WTC11 (cell line): Measurements from ENCODE around the gene CNOT8. TPM values are rescaled to one million over a fixed set of nuclear protein-coding genes. Genes with fewer than 3 reads are reported as not detected.

Source experiments
- ATAC-seq: fragments of 200-7000 bp; cut with Tn5 transposase; 2 replicates; pipeline ENCODE4 v1.10.0; 2021; ENCODE audit warnings: mild to moderate bottlenecking, moderate library complexity
- CTCF ChIA-PET: fragments of 300-600 bp; sonication (Branson Sonifier 250); formaldehyde crosslinking; loops from one replicate; lab custom pipeline; 2021; ENCODE audit warnings: antibody characterized with exemption; lab: Charles Lee
- POLR2A ChIA-PET: fragments of 350-600 bp; sonication (Branson Sonifier 250); formaldehyde crosslinking; loops from one replicate; lab custom pipeline; 2021; ENCODE audit warnings: antibody characterized with exemption; lab: Charles Lee
- DNase-seq: peaks from one replicate; pipeline ENCODE4 v3.0.0; 2021; ENCODE audit warnings: low spot score
- H3K27ac Mint-ChIP-seq: 2 replicates; pipeline ENCODE4 v1.8.0; 2021; ENCODE audit warnings: mixed read lengths
- H3K27me3 Mint-ChIP-seq: 2 replicates; pipeline ENCODE4 v1.8.0; 2021; ENCODE audit warnings: low read depth, mild to moderate bottlenecking, moderate library complexity, mixed read lengths
- H3K36me3 Mint-ChIP-seq: 2 replicates; pipeline ENCODE4 v1.8.0; 2021; ENCODE audit warnings: mixed read lengths
- H3K4me1 Mint-ChIP-seq: 2 replicates; pipeline ENCODE4 v1.8.0; 2022; ENCODE audit warnings: mixed read lengths
- H3K4me3 Mint-ChIP-seq: 2 replicates; pipeline ENCODE4 v1.8.0; 2021; ENCODE audit warnings: mild to moderate bottlenecking, moderate library complexity, mixed read lengths
- H3K9me3 Mint-ChIP-seq: 2 replicates; pipeline ENCODE4 v1.8.0; 2021; ENCODE audit warnings: mixed read lengths
- CBFB ChIP-seq: sonication (generic); formaldehyde crosslinking; IDR thresholded peaks from 2 replicates; pipeline ENCODE4 v1.8.1; 2022; ENCODE audit warnings: mild to moderate bottlenecking, low read depth, missing genetic modification reagents
- CREM ChIP-seq: sonication (generic); formaldehyde crosslinking; IDR thresholded peaks from 2 replicates; pipeline ENCODE4 v1.8.1; 2022; ENCODE audit warnings: mild to moderate bottlenecking, missing genetic modification reagents, moderate library complexity
- FOXJ3 ChIP-seq: sonication (generic); formaldehyde crosslinking; IDR thresholded peaks from 2 replicates; pipeline ENCODE4 v1.9.0; 2021; ENCODE audit warnings: missing genetic modification reagents, mild to moderate bottlenecking, borderline replicate concordance
- FOXP1 ChIP-seq: sonication (generic); formaldehyde crosslinking; IDR thresholded peaks from 2 replicates; pipeline ENCODE4 v1.8.0; 2022; ENCODE audit warnings: missing genetic modification reagents, mild to moderate bottlenecking, moderate library complexity, borderline replicate concordance
- NFATC4 ChIP-seq: fragments of 250-450 bp; sonication (Bioruptor Pico); IDR thresholded peaks from 2 replicates; pipeline ENCODE4 v1.9.0; 2021; ENCODE audit warnings: mild to moderate bottlenecking
- RELA ChIP-seq: sonication (generic); formaldehyde crosslinking; IDR thresholded peaks from 2 replicates; pipeline ENCODE4 v1.8.1; 2022; ENCODE audit warnings: missing genetic modification reagents, mild to moderate bottlenecking, borderline replicate concordance
- SP1 ChIP-seq: sonication (generic); formaldehyde crosslinking; conservative IDR thresholded peaks from 2 replicates; pipeline ENCODE4 v1.8.1; 2022; ENCODE audit warnings: missing genetic modification reagents
- TCF7 ChIP-seq: sonication (generic); formaldehyde crosslinking; IDR thresholded peaks from 2 replicates; pipeline ENCODE4 v1.8.0; 2022; ENCODE audit warnings: mild to moderate bottlenecking, low read depth, missing genetic modification reagents, moderate library complexity
- ZNF121 ChIP-seq: sonication (generic); formaldehyde crosslinking; IDR thresholded peaks from 2 replicates; pipeline ENCODE4 v1.8.0; 2023; ENCODE audit warnings: missing genetic modification reagents
- total RNA-seq: library from RNA; stranded (reverse); gene quantifications from 3 replicates; pipeline ENCODE4 v1.2.3, GENCODE V29; 2021
- TF ChIP-seq, protein P1 (sequence below): fragments of 250-450 bp; sonication (Bioruptor Pico); IDR thresholded peaks from 2 replicates; pipeline ENCODE4 v1.9.0; 2021; ENCODE audit warnings: mild to moderate bottlenecking
- TF ChIP-seq, protein P2 (sequence below): sonication (generic); formaldehyde crosslinking; IDR thresholded peaks from 2 replicates; pipeline ENCODE4 v1.8.1; 2022; ENCODE audit warnings: mild to moderate bottlenecking, missing genetic modification reagents, moderate library complexity, borderline replicate concordance
- TF ChIP-seq, protein P3 (sequence below): sonication (generic); formaldehyde crosslinking; IDR thresholded peaks from 2 replicates; pipeline ENCODE4 v1.8.1; 2023; ENCODE audit warnings: mild to moderate bottlenecking, missing genetic modification reagents, moderate library complexity
- TF ChIP-seq, protein P4 (sequence below): sonication (generic); formaldehyde crosslinking; IDR thresholded peaks from 2 replicates; pipeline ENCODE4 v1.8.0; 2023; ENCODE audit warnings: missing genetic modification reagents
- TF ChIP-seq, protein P5 (sequence below): fragments of 250-450 bp; sonication (Bioruptor Pico); IDR thresholded peaks from 2 replicates; pipeline ENCODE4 v1.9.0; 2021; ENCODE audit warnings: moderate library complexity, mild to moderate bottlenecking, inconsistent platforms, borderline replicate concordance
- TF ChIP-seq, protein P6 (sequence below): fragments of 250-450 bp; sonication (Bioruptor Pico); IDR thresholded peaks from 2 replicates; pipeline ENCODE4 v1.9.0; 2021; ENCODE audit warnings: mild to moderate bottlenecking, borderline replicate concordance
- TF ChIP-seq, protein P7 (sequence below): sonication (generic); formaldehyde crosslinking; IDR thresholded peaks from 2 replicates; pipeline ENCODE4 v1.8.0; 2022; ENCODE audit warnings: mild to moderate bottlenecking, missing genetic modification reagents

CNOT8 gene
- total RNA-seq, 1 experiment from 2014 or later = 58.6 TPM

DNA sequence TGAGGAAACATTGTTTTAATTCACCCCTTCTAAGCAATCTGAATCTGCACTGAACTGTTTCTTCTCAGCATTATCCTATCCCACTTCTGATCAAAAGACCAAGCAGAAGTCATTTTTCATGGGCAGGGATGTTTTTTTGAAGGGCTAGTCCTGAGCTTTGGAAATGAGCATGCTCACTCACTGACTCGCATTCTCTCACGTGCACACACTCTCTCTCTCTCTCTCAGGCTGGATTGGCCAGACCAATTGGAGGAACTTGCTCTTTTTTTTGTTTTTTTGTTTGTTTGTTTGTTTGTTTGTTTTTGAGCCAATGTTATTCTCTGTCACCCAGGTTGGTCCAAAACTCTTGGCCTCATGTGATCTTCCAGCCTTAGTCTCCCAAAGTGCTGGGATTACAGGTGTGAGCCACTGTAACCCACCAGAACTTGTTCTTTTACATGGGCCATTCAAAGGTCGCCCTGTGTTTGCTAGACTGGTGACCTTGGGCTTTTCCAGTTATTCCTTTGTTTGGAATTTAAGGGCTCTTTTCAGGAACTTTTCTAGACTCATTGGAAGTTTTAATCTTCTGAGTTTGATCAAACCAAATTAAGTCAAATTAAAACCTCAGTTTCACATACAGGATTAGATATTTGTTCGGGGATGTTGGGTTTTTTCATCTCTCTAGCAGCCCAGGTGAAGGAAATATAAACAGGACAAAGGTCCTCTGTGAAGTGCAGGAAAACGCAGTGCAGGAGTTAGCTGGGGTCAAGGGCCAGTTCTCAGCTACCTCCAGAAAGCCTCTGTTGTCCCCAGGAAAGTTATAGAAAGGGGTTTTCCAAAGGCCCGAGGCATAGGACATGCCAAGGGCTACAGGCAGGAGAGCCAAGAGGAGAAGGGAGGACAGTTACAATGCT lies 21.2 kb upstream of the CNOT8 start:
- TF ChIP-seq FOXJ3 (CRISPR knock-in tag) (no peak), CREM (no peak), TCF7 (CRISPR knock-in tag) (no peak)
- TF ChIP-seq, protein P1, sequence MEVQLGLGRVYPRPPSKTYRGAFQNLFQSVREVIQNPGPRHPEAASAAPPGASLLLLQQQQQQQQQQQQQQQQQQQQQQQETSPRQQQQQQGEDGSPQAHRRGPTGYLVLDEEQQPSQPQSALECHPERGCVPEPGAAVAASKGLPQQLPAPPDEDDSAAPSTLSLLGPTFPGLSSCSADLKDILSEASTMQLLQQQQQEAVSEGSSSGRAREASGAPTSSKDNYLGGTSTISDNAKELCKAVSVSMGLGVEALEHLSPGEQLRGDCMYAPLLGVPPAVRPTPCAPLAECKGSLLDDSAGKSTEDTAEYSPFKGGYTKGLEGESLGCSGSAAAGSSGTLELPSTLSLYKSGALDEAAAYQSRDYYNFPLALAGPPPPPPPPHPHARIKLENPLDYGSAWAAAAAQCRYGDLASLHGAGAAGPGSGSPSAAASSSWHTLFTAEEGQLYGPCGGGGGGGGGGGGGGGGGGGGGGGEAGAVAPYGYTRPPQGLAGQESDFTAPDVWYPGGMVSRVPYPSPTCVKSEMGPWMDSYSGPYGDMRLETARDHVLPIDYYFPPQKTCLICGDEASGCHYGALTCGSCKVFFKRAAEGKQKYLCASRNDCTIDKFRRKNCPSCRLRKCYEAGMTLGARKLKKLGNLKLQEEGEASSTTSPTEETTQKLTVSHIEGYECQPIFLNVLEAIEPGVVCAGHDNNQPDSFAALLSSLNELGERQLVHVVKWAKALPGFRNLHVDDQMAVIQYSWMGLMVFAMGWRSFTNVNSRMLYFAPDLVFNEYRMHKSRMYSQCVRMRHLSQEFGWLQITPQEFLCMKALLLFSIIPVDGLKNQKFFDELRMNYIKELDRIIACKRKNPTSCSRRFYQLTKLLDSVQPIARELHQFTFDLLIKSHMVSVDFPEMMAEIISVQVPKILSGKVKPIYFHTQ (CRISPR knock-in tag) = no peak
- TF ChIP-seq, protein P2, sequence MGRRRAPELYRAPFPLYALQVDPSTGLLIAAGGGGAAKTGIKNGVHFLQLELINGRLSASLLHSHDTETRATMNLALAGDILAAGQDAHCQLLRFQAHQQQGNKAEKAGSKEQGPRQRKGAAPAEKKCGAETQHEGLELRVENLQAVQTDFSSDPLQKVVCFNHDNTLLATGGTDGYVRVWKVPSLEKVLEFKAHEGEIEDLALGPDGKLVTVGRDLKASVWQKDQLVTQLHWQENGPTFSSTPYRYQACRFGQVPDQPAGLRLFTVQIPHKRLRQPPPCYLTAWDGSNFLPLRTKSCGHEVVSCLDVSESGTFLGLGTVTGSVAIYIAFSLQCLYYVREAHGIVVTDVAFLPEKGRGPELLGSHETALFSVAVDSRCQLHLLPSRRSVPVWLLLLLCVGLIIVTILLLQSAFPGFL (CRISPR knock-in tag) = no peak
- H3K27ac Mint-ChIP-seq = peak overlapping the region; percentile 52; the same call in 1 of the 2 replicates
- H3K27me3 Mint-ChIP-seq = no peaks in the 10 kb centered on the region
- ChIA-PET POLR2A (no interaction called here), CTCF (interaction anchor here (0.6 kb wide), 1 partner anchor 65 kb away, joined by 5 read pairs; no protein-coding TSS in a partner anchor)
- peaks cover 4% of the 10 kb centered on the region; the same call in 1 of the 2 replicates for H3K36me3 Mint-ChIP-seq
- DNase-seq (no peak), ATAC-seq (no peak)
- H3K4me3 Mint-ChIP-seq = no peak overlapping the region
- no peaks in the 10 kb centered on the region for H3K9me3 Mint-ChIP-seq
- no peaks in the 10 kb centered on the region for H3K4me1 Mint-ChIP-seq

DNA sequence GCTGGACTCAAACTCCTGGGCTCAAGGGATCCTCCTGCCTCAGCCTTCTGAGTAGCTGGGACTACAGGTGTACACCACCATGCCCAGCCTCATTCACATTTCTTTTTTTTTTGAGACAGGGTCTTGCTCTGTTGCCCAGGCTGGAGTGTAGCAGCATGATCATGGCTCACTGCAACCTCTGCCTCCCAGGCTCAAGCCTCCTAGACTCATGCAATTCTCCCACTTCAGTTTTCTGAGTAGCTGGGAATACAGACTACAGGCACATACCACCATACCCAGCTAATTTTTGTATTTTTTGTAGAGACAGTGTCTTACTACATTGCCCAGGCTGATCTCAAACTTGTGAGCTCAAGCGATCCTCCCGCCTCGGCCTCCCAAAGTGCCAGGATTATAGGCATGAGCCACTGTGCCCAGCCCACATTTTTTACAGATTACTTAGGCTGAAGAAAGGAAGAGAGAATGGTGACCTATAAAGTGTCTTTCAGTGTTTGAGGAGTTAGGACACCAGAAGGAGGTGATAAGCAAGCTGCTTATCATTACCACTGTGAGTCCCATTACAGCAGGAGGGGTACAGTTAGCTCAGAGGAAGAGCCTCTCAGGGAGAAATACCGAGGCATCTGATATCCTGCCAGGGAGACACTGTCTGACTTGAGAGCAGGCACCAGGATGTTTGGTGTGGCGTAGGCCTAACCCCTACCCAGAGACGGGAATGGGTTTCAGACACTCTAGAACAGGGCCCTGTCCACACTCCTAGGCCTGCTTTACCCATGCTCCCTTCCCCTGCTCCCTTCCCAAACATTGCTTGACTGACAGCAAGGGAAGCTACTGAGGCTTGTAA lies 17.8 kb upstream of the CNOT8 start:
- H3K4me1 Mint-ChIP-seq = no peaks in the 10 kb centered on the region
- TF ChIP-seq, protein P3, sequence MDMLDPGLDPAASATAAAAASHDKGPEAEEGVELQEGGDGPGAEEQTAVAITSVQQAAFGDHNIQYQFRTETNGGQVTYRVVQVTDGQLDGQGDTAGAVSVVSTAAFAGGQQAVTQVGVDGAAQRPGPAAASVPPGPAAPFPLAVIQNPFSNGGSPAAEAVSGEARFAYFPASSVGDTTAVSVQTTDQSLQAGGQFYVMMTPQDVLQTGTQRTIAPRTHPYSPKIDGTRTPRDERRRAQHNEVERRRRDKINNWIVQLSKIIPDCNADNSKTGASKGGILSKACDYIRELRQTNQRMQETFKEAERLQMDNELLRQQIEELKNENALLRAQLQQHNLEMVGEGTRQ (CRISPR knock-in tag) = no peak
- TF ChIP-seq, protein P4, sequence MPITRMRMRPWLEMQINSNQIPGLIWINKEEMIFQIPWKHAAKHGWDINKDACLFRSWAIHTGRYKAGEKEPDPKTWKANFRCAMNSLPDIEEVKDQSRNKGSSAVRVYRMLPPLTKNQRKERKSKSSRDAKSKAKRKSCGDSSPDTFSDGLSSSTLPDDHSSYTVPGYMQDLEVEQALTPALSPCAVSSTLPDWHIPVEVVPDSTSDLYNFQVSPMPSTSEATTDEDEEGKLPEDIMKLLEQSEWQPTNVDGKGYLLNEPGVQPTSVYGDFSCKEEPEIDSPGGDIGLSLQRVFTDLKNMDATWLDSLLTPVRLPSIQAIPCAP (CRISPR knock-in tag) = no peak
- no peak for TF ChIP-seq NFATC4
- TF ChIP-seq, protein P5, sequence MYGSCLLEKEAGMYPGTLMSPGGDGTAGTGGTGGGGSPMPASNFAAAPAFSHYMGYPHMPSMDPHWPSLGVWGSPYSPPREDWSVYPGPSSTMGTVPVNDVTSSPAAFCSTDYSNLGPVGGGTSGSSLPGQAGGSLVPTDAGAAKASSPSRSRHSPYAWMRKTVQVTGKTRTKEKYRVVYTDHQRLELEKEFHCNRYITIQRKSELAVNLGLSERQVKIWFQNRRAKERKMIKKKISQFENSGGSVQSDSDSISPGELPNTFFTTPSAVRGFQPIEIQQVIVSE (CRISPR knock-in tag) = no peak
- TF ChIP-seq ZNF121 (CRISPR knock-in tag) = 0 out of 2 replicates have a peak, but pooled peaks have one; percentile 2
- TF ChIP-seq SP1 (CRISPR knock-in tag) = no peak
- ATAC-seq (peak; percentile 42), DNase-seq (no peak)
- ChIA-PET CTCF (no interaction called here), POLR2A (interaction anchor here (1.0 kb wide), 1 partner anchor 10 kb away, joined by 4 read pairs; the partner anchor contains the start of gene FAXDC2)
- no peak overlapping the region for H3K4me3 Mint-ChIP-seq
- no peaks in the 10 kb centered on the region for H3K9me3 Mint-ChIP-seq
- no peaks in the 10 kb centered on the region; the same call in 1 of the 2 replicates for H3K36me3 Mint-ChIP-seq
- H3K27me3 Mint-ChIP-seq = no peaks in the 10 kb centered on the region
- H3K27ac Mint-ChIP-seq = no peak overlapping the region

DNA sequence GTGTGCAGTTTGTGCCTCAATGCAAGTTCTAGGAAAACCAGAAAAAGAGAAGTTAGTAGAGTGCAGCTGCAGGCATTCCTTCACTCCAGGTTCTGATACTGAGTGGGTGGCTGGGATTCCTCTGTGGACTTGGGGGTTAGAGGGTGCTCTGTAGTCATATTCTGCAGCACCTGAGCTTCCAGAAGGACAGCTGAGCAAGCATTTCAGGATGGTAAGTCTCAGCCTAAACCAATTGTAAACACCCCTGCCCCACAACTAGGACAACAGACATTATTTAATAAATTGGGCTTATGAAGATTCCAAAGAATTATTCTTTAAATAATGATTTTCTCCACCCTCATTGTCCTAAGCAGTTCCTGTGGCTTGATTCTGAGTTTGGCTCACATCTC lies 17.2 kb upstream of the CNOT8 start:
- H3K36me3 Mint-ChIP-seq = no peaks in the 10 kb centered on the region; the same call in 1 of the 2 replicates
- no peaks in the 10 kb centered on the region for H3K27me3 Mint-ChIP-seq
- no peak overlapping the region for H3K4me3 Mint-ChIP-seq
- ChIA-PET CTCF (no interaction called here), POLR2A (interaction anchor here (1.0 kb wide), 1 partner anchor 10 kb away, joined by 4 read pairs; the partner anchor contains the start of gene FAXDC2)
- ATAC-seq (no peak), DNase-seq (no peak)
- no peak overlapping the region for H3K27ac Mint-ChIP-seq
- H3K9me3 Mint-ChIP-seq = no peaks in the 10 kb centered on the region
- H3K4me1 Mint-ChIP-seq = no peaks in the 10 kb centered on the region
- TF ChIP-seq CBFB (no peak), RELA (CRISPR knock-in tag) (no peak), FOXP1 (CRISPR knock-in tag) (no peak)
- TF ChIP-seq, protein P6, sequence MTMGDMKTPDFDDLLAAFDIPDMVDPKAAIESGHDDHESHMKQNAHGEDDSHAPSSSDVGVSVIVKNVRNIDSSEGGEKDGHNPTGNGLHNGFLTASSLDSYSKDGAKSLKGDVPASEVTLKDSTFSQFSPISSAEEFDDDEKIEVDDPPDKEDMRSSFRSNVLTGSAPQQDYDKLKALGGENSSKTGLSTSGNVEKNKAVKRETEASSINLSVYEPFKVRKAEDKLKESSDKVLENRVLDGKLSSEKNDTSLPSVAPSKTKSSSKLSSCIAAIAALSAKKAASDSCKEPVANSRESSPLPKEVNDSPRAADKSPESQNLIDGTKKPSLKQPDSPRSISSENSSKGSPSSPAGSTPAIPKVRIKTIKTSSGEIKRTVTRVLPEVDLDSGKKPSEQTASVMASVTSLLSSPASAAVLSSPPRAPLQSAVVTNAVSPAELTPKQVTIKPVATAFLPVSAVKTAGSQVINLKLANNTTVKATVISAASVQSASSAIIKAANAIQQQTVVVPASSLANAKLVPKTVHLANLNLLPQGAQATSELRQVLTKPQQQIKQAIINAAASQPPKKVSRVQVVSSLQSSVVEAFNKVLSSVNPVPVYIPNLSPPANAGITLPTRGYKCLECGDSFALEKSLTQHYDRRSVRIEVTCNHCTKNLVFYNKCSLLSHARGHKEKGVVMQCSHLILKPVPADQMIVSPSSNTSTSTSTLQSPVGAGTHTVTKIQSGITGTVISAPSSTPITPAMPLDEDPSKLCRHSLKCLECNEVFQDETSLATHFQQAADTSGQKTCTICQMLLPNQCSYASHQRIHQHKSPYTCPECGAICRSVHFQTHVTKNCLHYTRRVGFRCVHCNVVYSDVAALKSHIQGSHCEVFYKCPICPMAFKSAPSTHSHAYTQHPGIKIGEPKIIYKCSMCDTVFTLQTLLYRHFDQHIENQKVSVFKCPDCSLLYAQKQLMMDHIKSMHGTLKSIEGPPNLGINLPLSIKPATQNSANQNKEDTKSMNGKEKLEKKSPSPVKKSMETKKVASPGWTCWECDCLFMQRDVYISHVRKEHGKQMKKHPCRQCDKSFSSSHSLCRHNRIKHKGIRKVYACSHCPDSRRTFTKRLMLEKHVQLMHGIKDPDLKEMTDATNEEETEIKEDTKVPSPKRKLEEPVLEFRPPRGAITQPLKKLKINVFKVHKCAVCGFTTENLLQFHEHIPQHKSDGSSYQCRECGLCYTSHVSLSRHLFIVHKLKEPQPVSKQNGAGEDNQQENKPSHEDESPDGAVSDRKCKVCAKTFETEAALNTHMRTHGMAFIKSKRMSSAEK (CRISPR knock-in tag) = no peak
- TF ChIP-seq, protein P7, sequence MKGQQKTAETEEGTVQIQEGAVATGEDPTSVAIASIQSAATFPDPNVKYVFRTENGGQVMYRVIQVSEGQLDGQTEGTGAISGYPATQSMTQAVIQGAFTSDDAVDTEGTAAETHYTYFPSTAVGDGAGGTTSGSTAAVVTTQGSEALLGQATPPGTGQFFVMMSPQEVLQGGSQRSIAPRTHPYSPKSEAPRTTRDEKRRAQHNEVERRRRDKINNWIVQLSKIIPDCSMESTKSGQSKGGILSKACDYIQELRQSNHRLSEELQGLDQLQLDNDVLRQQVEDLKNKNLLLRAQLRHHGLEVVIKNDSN (CRISPR knock-in tag) = no peak
